Sigmoid colon (tissue), 7 donors: ENCODE data around the gene KIAA1217. TPM values are rescaled to one million over a fixed set of nuclear protein-coding genes. Genes with fewer than 3 reads are reported as not detected.
A peak's percentile ranks its signal among the peaks of the same experiment; 100 is the strongest.

Experiments
- DNase-seq: peaks from one replicate; pipeline ENCODE4 v3.0.0-alpha.2; 2019
- H3K27ac ChIP-seq, 4 donors: fragments of 200-600 bp; sonication (generic); one replicate each; pipeline ENCODE4 v1.5.1; 2016 to 2019; ENCODE audit warnings: mild to moderate bottlenecking in 1 of 4
- H3K27me3 ChIP-seq, 3 donors: fragments of 200-600 bp; sonication (generic); one replicate each; pipeline ENCODE4 v1.5.1; 2019; ENCODE audit warnings: mild to moderate bottlenecking in 1 of 3
- H3K36me3 ChIP-seq, 4 donors: fragments of 200-600 bp; sonication (generic); one replicate each; pipeline ENCODE4 v1.5.1; 2016 to 2019
- H3K4me1 ChIP-seq, 4 donors: fragments of 200-600 bp; sonication (generic); one replicate each; pipeline ENCODE4 v1.5.1; 2017 to 2019
- H3K4me3 ChIP-seq, 4 donors: fragments of 200-600 bp; sonication (generic); one replicate each; pipeline ENCODE4 v1.5.1; 2017 to 2019; ENCODE audit warnings: mild to moderate bottlenecking in 2 of 4, moderate library complexity in 1 of 4
- H3K9me3 ChIP-seq, 4 donors: fragments of 200-600 bp in 3 of 4; sonication (generic) in 3 of 4; one replicate each; pipeline versions ENCODE4 v1.5.1 to v1.6.1; 2013 to 2019
- CTCF ChIP-seq, 4 experiments: fragments of 450-650 bp in 3 of 4; fragments of 200-600 bp in 1 of 4; IDR thresholded peaks; one replicate each; pipeline ENCODE4 v1.5.1; 2016 to 2019; ENCODE audit warnings: antibody characterized with exemption in 4 of 4, mild to moderate bottlenecking in 3 of 4, moderate library complexity in 2 of 4
- EP300 ChIP-seq, 4 donors: sonication (generic); formaldehyde crosslinking; IDR thresholded peaks; one replicate each; pipeline ENCODE4 v1.6.1; 2017; ENCODE audit warnings: antibody characterized with exemption in 4 of 4
- POLR2A ChIP-seq, 2 donors: fragments of 450-650 bp; IDR thresholded peaks; one replicate each; pipeline ENCODE4 v1.6.1; 2016; ENCODE audit warnings: antibody characterized with exemption in 2 of 2, mild to moderate bottlenecking in 2 of 2, moderate library complexity in 2 of 2
- POLR2AphosphoS5 ChIP-seq, 4 donors: sonication (generic); formaldehyde crosslinking; IDR thresholded peaks; one replicate each; pipeline ENCODE4 v1.6.1; 2017; ENCODE audit warnings: antibody characterized with exemption in 4 of 4
- WGBS, 2 donors: extraction: QIAGEN DNeasy Blood & Tissue Kit; methylation state at CpG; one replicate each; pipeline ENCODE4 v1.1.7; 2013; 5-methylcytosine and 5-hydroxymethylcytosine counted together
- intact Hi-C: fragments of 100-400 bp; cut with DNase I; formaldehyde crosslinking; loops from one replicate; pipeline ENCODE4 v1.15.1; 2023
- polyA plus RNA-seq, 3 donors: library from polyadenylated mRNA; stranded (reverse); fragments of 200-250 nt; gene quantifications; one replicate each; pipeline ENCODE4 v1.2.3, GENCODE V29; 2013
- total RNA-seq, 4 donors: library from RNA; depleted of rRNA; stranded (reverse); fragments of >200 nt; gene quantifications; one replicate each; pipeline ENCODE4 v1.1.0, GENCODE V29; 2016
- donor health status: healthy with polysubstance abuse.
- donor health status: Bipolar disorder and iron deficiency.
- donor health status: healthy.

The KIAA1217 gene
- total and polyA plus RNA-seq, 7 donors, result 7.6 to 31.9 (median 15.0) TPM

GRCh38 chr10:24289235-24289634 is 80.3 kb downstream of the KIAA1217 start:
- Histone ChIP-seq H3K9me3 (no peaks in the 10 kb centered on the region), H3K27ac (no peak overlapping the region), H3K4me3 (no peak overlapping the region), H3K36me3 (no peaks in the 10 kb centered on the region), H3K4me1 (peaks cover 0 to 7% (median 6%) of the 10 kb centered on the region in 4 donors), H3K27me3 (no peaks in the 10 kb centered on the region)
- TF ChIP-seq POLR2AphosphoS5 (IDR thresholded peaks at IDR 0.05) (no peak), POLR2A (IDR thresholded peaks at IDR 0.05) (no peak), EP300 (IDR thresholded peaks at IDR 0.05) (no peak), CTCF (IDR thresholded peaks at IDR 0.05) (no peak)
- intact Hi-C loops, result no loop called here
- DNase-seq, result no peak
- 89 to 90% methylated on average over 3 of the region's 3 CpGs for WGBS, 2 donors

GRCh38 chr10:24292304-24293293 is 83.7 kb downstream of the KIAA1217 start:
- H3K27ac ChIP-seq, result peak overlapping the region in 1 of 4 donors; percentile 6
- peaks cover 0 to 6% (median 4%) of the 10 kb centered on the region in 4 donors for H3K4me1 ChIP-seq
- H3K4me3 ChIP-seq, result no peak overlapping the region
- TF ChIP-seq POLR2A (IDR thresholded peaks at IDR 0.05), result no peak
- no peak for TF ChIP-seq POLR2AphosphoS5 (IDR thresholded peaks at IDR 0.05)
- no peak for TF ChIP-seq EP300 (IDR thresholded peaks at IDR 0.05)
- no peak for TF ChIP-seq CTCF (IDR thresholded peaks at IDR 0.05)
- WGBS, 2 donors, result 91 to 92% methylated on average over 11 of the region's 11 CpGs
- H3K36me3 ChIP-seq, result no peaks in the 10 kb centered on the region
- no peaks in the 10 kb centered on the region for H3K27me3 ChIP-seq
- no peaks in the 10 kb centered on the region for H3K9me3 ChIP-seq
- intact Hi-C loops, result no loop called here
- no peak for DNase-seq

- TF ChIP-seq EP300 (IDR thresholded peaks at IDR 0.05), result no peak
- no peak for TF ChIP-seq CTCF (IDR thresholded peaks at IDR 0.05)
- no peak for TF ChIP-seq POLR2AphosphoS5 (IDR thresholded peaks at IDR 0.05)
- no peak for TF ChIP-seq POLR2A (IDR thresholded peaks at IDR 0.05)
- Histone ChIP-seq H3K4me1 (no peaks in the 10 kb centered on the region), H3K27me3 (no peaks in the 10 kb centered on the region), H3K27ac (no peak overlapping the region), H3K9me3 (no peaks in the 10 kb centered on the region), H3K36me3 (no peaks in the 10 kb centered on the region), H3K4me3 (no peak overlapping the region)
- no peak for DNase-seq
- WGBS, 2 donors, result 92% methylated on average over 6 of the region's 6 CpGs
- intact Hi-C loops, result no loop called here
Measured at GRCh38 chr10:24299578-24300260, 90.8 kb downstream of the KIAA1217 start.

GRCh38 chr10:24303522-24304310 is 94.8 kb downstream of the KIAA1217 start:
- H3K4me1 ChIP-seq, result peaks cover 0 to 8% (median 0%) of the 10 kb centered on the region in 4 donors
- no peak for TF ChIP-seq CTCF (IDR thresholded peaks at IDR 0.05)
- TF ChIP-seq EP300 (IDR thresholded peaks at IDR 0.05), result no peak
- TF ChIP-seq POLR2AphosphoS5 (IDR thresholded peaks at IDR 0.05), result no peak
- TF ChIP-seq POLR2A (IDR thresholded peaks at IDR 0.05), result no peak
- H3K36me3 ChIP-seq, result no peaks in the 10 kb centered on the region
- no peak overlapping the region for H3K27ac ChIP-seq
- no peak for DNase-seq
- H3K27me3 ChIP-seq, result no peaks in the 10 kb centered on the region
- H3K9me3 ChIP-seq, result no peaks in the 10 kb centered on the region
- H3K4me3 ChIP-seq, result no peak overlapping the region
- intact Hi-C loops, result no loop called here
- WGBS, 2 donors, result 78 to 80% methylated on average over 8 of the region's 8 CpGs
